ENCODE results near the gene KCNIP3. TPM values are rescaled to one million over a fixed set of nuclear protein-coding genes. Genes with fewer than 3 reads are reported as not detected.

Gene KCNIP3
- polyA plus RNA-seq, 1 of the 3 experiments (the other 2 are of a cell fraction), result 0.97 TPM

DNA sequence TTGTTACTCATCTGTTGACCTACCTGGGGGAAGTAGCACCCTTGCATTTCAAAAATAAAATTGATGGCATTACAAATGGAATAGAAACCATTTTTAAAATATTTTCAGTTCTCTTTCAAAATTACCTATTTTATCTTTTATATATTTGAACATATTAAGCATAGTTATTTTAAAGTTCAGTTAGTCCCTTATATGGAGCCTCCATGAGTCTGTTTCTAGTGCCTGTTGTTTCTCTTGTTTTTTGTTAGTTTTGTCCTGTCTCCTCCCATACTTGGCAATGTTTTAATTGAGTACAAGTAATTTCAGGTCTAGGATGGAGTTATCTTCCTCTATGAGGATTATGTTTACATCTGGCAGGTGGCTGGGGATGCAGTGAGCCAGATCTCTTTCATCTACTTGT is 5.9 kb upstream of the KCNIP3 start (continued):
- TF ChIP-seq, protein P1, sequence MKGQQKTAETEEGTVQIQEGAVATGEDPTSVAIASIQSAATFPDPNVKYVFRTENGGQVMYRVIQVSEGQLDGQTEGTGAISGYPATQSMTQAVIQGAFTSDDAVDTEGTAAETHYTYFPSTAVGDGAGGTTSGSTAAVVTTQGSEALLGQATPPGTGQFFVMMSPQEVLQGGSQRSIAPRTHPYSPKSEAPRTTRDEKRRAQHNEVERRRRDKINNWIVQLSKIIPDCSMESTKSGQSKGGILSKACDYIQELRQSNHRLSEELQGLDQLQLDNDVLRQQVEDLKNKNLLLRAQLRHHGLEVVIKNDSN (IDR thresholded peaks at IDR 0.05; ENCODE audit: borderline replicate concordance, low read depth), result no peak
- no peak for TF ChIP-seq MXI1 (IDR thresholded peaks at IDR 0.05; ENCODE audit: low read depth, low read length)
- no peak for TF ChIP-seq TAF1 (IDR thresholded peaks at IDR 0.05; ENCODE audit: borderline replicate concordance, low read depth, low read length)
- TF ChIP-seq NRF1 (IDR thresholded peaks at IDR 0.05; ENCODE audit: low read depth, low read length), result no peak

DNA sequence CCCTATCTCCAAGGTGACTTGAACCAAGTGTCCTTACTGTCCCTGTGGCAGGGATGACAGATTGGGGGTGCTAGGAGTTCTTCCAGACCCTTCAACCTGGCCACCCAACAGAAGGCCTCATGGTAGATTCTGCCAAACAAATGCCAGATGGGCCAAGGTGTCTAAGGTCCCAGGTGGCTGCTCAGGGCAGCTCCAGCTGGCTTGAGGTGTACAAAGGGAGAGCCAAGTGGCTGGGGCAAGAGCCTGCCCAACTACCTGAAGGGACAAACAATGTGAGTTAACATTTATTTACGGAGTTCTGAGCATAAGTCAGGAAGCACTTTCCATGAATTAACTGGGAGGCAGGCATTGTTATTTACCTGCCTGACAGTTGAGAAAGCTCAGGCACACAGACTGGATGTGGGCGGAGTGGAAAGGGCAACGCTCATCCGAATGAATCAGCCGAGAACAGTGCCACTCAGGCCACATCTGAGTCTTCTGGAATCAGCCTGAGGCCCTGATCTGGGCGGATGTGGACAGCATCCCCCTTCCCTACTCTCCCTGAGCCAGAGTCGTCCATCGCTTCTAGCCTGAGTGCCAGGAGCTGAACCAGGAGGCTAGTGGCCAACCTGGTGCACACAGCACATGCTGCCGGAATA is 4.4 kb upstream of the KCNIP3 start:
- no peaks in the 10 kb centered on the region for H3K79me2 ChIP-seq (ENCODE audit: insufficient read depth)
- no peaks in the 10 kb centered on the region for H3K9me3 ChIP-seq
- H3K4me2 ChIP-seq, result no peak overlapping the region
- H3K36me3 ChIP-seq (replicated peaks in 1 of 2; ENCODE audit: control insufficient read depth in 1 of 2, insufficient read depth in 2 of 2, low read length in 1 of 2), result no peaks in the 10 kb centered on the region
- no peaks in the 10 kb centered on the region for H3F3A ChIP-seq (replicated peaks; ENCODE audit: insufficient read depth)
- H3K27ac ChIP-seq (ENCODE audit: low read depth in 2 of 2, low read length in 1 of 2), result no peak overlapping the region
- no peak overlapping the region for H3K4me3 ChIP-seq (ENCODE audit: low read depth in 2 of 2, low read length in 1 of 2)
- H3K9me2 ChIP-seq, result no peaks in the 10 kb centered on the region
- WGBS (ENCODE audit: low lambda C conversion rate), result 41% methylated on average over 8 of the region's 9 CpGs
- no peaks in the 10 kb centered on the region; the same call in 1 of the 2 replicates for H3K27me3 ChIP-seq (ENCODE audit: insufficient read depth)
- no peak for DNase-seq
- H2AFZ ChIP-seq (ENCODE audit: low read depth), result no peak overlapping the region
- H3K4me1 ChIP-seq (ENCODE audit: control insufficient read depth in 1 of 2, insufficient read depth in 2 of 2, low read depth in 1 of 2, low read length in 1 of 2), result peaks cover 0 to 6% of the 10 kb centered on the region in 2 experiments; a peak in 1 of 4 replicates
- POLR2A ChIA-PET, result no interaction called here
- CTCF ChIA-PET, result interaction anchor here (0.7 to 2.2 kb wide), 4 partner anchors 22 to 338 kb away, joined by 3 to 8 read pairs (median 4); no protein-coding TSS in a partner anchor
- no peak overlapping the region for H3K9ac ChIP-seq
- H4K20me1 ChIP-seq (ENCODE audit: insufficient read depth), result no peaks in the 10 kb centered on the region
- TF ChIP-seq, protein P2, sequence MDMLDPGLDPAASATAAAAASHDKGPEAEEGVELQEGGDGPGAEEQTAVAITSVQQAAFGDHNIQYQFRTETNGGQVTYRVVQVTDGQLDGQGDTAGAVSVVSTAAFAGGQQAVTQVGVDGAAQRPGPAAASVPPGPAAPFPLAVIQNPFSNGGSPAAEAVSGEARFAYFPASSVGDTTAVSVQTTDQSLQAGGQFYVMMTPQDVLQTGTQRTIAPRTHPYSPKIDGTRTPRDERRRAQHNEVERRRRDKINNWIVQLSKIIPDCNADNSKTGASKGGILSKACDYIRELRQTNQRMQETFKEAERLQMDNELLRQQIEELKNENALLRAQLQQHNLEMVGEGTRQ (IDR thresholded peaks at IDR 0.05; ENCODE audit: borderline replicate concordance, low read depth, low read length), result no peak
- TF ChIP-seq FOSL2 (IDR thresholded peaks at IDR 0.05; ENCODE audit: borderline replicate concordance, low read depth) (no peak), CHD2 (IDR thresholded peaks at IDR 0.05; ENCODE audit: low read length, partially characterized antibody) (no peak), POLR2AphosphoS5 (IDR thresholded peaks at IDR 0.05; ENCODE audit: low read depth, low read length) (no peak), SMC3 (IDR thresholded peaks at IDR 0.05; ENCODE audit: low read depth, low read length) (no peak), MEF2A (IDR thresholded peaks at IDR 0.05; ENCODE audit: borderline replicate concordance, low read depth) (no peak)
- TF ChIP-seq, protein P3, sequence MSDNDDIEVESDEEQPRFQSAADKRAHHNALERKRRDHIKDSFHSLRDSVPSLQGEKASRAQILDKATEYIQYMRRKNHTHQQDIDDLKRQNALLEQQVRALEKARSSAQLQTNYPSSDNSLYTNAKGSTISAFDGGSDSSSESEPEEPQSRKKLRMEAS (IDR thresholded peaks at IDR 0.05; ENCODE audit: low read depth), result no peak

DNA sequence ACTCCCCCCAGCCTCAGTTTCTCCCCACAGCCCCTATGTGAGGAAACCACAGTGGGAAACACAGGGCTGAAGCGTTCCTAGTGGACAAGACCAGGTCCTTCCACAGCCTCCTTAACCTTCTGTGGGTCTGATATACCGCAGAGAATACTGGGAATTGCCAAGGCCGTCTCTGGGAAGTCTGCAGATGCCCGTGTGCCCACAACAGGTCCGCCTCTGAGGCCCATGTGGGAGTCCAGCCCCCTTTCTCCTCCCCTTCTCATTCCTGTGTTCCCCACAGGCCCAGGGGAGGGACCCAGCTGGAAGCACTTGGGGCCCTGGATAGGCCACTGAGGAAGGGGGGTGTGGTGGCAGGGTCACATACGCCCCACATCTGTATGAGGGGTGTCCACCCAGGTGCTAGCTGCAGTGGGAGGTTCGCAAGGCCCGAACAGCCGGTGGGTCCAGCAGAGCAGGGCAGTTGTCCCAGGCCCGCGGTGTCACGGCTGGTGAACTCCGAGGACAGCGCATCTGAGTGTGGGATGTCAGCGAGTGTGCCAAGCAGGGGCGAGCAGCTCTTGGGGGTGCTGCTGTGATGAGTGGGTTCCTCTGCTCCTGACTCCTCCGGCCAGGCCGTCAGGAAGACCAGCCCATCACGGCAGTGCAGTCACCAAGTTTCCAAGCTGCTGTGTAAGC is 2.4 kb upstream of the KCNIP3 start:
- CTCF ChIA-PET, result interaction anchor here (1.1 to 1.9 kb wide), 3 partner anchors 17 to 51 kb away, joined by 3 to 8 read pairs (median 5); no protein-coding TSS in a partner anchor
- WGBS (ENCODE audit: low lambda C conversion rate), result 60% methylated on average over 12 of the region's 19 CpGs
- TF ChIP-seq CHD2 (IDR thresholded peaks at IDR 0.05; ENCODE audit: low read length, partially characterized antibody) (no peak), ELF1 (IDR thresholded peaks at IDR 0.05) (no peak), EZH2phosphoT487 (IDR thresholded peaks at IDR 0.05; ENCODE audit: borderline replicate concordance, low read depth) (no peak), POLR2AphosphoS5 (IDR thresholded peaks at IDR 0.05; ENCODE audit: low read depth, low read length) (no peak), SIN3A (IDR thresholded peaks at IDR 0.05; ENCODE audit: borderline replicate concordance, low read depth, low read length) (no peak), MXI1 (IDR thresholded peaks at IDR 0.05; ENCODE audit: low read depth, low read length) (no peak)
- TF ChIP-seq, protein P4, sequence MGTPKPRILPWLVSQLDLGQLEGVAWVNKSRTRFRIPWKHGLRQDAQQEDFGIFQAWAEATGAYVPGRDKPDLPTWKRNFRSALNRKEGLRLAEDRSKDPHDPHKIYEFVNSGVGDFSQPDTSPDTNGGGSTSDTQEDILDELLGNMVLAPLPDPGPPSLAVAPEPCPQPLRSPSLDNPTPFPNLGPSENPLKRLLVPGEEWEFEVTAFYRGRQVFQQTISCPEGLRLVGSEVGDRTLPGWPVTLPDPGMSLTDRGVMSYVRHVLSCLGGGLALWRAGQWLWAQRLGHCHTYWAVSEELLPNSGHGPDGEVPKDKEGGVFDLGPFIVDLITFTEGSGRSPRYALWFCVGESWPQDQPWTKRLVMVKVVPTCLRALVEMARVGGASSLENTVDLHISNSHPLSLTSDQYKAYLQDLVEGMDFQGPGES (IDR thresholded peaks at IDR 0.05; ENCODE audit: low read depth, low read length), result no peak
- TF ChIP-seq, protein P5, sequence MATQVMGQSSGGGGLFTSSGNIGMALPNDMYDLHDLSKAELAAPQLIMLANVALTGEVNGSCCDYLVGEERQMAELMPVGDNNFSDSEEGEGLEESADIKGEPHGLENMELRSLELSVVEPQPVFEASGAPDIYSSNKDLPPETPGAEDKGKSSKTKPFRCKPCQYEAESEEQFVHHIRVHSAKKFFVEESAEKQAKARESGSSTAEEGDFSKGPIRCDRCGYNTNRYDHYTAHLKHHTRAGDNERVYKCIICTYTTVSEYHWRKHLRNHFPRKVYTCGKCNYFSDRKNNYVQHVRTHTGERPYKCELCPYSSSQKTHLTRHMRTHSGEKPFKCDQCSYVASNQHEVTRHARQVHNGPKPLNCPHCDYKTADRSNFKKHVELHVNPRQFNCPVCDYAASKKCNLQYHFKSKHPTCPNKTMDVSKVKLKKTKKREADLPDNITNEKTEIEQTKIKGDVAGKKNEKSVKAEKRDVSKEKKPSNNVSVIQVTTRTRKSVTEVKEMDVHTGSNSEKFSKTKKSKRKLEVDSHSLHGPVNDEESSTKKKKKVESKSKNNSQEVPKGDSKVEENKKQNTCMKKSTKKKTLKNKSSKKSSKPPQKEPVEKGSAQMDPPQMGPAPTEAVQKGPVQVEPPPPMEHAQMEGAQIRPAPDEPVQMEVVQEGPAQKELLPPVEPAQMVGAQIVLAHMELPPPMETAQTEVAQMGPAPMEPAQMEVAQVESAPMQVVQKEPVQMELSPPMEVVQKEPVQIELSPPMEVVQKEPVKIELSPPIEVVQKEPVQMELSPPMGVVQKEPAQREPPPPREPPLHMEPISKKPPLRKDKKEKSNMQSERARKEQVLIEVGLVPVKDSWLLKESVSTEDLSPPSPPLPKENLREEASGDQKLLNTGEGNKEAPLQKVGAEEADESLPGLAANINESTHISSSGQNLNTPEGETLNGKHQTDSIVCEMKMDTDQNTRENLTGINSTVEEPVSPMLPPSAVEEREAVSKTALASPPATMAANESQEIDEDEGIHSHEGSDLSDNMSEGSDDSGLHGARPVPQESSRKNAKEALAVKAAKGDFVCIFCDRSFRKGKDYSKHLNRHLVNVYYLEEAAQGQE (IDR thresholded peaks at IDR 0.05; ENCODE audit: low read depth, low read length), result no peak

More for the DNA sequence above, 2.4 kb upstream of the KCNIP3 start:
- no peaks in the 10 kb centered on the region; the same call in 1 of the 2 replicates for H3K27me3 ChIP-seq (ENCODE audit: insufficient read depth)
- no peaks in the 10 kb centered on the region for H3K9me3 ChIP-seq
- no peak overlapping the region for H3K4me2 ChIP-seq
- H3K9ac ChIP-seq, result no peak overlapping the region
- no peak for DNase-seq
- no peaks in the 10 kb centered on the region for H3K79me2 ChIP-seq (ENCODE audit: insufficient read depth)
- H3K9me2 ChIP-seq, result no peaks in the 10 kb centered on the region
- no peaks in the 10 kb centered on the region for H3F3A ChIP-seq (replicated peaks; ENCODE audit: insufficient read depth)
- POLR2A ChIA-PET, result no interaction called here
- no peak overlapping the region for H3K4me3 ChIP-seq (ENCODE audit: low read depth in 2 of 2, low read length in 1 of 2)
- no peak overlapping the region for H3K27ac ChIP-seq (ENCODE audit: low read depth in 2 of 2, low read length in 1 of 2)
- no peaks in the 10 kb centered on the region for H3K36me3 ChIP-seq (replicated peaks in 1 of 2; ENCODE audit: control insufficient read depth in 1 of 2, insufficient read depth in 2 of 2, low read length in 1 of 2)
- no peaks in the 10 kb centered on the region for H4K20me1 ChIP-seq (ENCODE audit: insufficient read depth)
- no peak overlapping the region for H2AFZ ChIP-seq (ENCODE audit: low read depth)
- peaks cover 0 to 11% of the 10 kb centered on the region in 2 experiments; a peak in 1 of 4 replicates for H3K4me1 ChIP-seq (ENCODE audit: control insufficient read depth in 1 of 2, insufficient read depth in 2 of 2, low read depth in 1 of 2, low read length in 1 of 2)
